ENCODE results near the gene DNAJB6. TPM values are rescaled to one million over a fixed set of nuclear protein-coding genes. Genes with fewer than 3 reads are reported as not detected.
A peak's percentile ranks its signal among the peaks of the same experiment; 100 is the strongest.

Gene DNAJB6
- total RNA-seq, 1 experiment from 2014 or later = 178 TPM

DNA sequence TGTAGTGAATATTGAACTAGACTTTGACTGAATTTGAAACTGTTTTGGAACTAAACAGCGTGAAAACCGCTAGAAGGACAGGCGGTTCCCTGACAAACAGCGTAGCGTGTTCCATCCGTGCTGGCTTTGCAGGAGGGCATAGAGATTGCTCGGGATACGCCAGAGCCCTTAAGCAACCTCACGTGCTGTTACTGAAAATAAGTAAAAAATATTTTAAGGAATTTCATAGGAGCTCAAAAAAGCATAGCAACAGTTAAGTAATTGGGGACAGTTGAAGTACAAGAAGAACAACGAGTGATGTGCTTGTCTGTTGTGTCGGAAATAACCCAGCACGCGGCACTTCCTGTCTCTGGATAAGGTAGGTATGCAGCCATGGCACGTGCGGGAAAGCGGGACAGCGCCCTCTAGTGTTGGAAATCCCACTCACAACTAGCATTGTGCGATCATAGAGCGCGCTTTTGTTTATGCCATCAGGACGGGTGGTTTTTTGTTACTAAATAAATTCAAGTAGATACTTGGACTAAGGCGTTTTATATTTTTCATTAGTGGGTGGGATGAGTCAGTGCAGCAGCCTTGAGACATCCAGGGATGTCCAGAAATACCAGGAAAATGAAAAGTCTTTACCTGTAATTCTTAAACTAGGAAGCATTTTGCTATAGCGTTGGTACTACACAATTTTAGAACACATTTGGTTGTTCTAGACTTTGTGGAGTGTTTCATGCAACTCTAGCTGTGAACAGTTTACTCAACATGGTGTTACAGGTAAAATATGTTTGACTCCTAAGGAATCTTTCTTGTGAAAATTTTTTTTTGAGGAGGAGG lies 50.4 kb downstream of the DNAJB6 start:
- H3K9me3 ChIP-seq (replicated peaks) = no peaks in the 10 kb centered on the region
- peaks cover 39% of the 10 kb centered on the region for H3K4me1 ChIP-seq (replicated peaks)
- peak; percentile 80 to 88 for DNase-seq (ENCODE audit: low read depth in 1 of 2, low spot score in 2 of 2)
- H3K27ac ChIP-seq = no peak overlapping the region
- H3K4me3 ChIP-seq = no peak overlapping the region
- no peaks in the 10 kb centered on the region for H3K27me3 ChIP-seq (replicated peaks)
- H3K36me3 ChIP-seq = peaks cover 79% of the 10 kb centered on the region

DNA sequence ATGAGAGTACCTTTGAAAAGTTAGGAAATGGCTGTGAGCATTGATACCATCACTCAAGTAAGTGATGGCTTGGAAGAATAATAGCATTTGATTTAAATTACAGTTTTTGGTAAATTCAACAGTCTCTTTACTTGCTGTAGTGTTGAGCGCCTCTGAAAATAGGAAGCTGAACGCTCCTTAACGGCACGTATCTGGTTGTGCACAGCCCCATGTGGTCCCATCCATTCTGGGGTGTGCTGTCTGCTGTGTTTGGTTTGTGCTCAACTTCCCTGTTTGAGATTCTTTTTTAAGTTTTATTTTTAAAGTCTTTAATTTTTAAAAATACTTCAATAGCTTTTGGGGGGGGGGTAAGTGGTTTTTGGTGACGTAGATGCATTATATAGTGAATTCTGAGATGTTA lies 51.5 kb downstream of the DNAJB6 start:
- Histone ChIP-seq H3K9me3 (replicated peaks) (no peaks in the 10 kb centered on the region), H3K4me1 (replicated peaks) (peaks cover 39% of the 10 kb centered on the region), H3K27me3 (replicated peaks) (no peaks in the 10 kb centered on the region), H3K4me3 (no peak overlapping the region), H3K27ac (no peak overlapping the region), H3K36me3 (peaks cover 78% of the 10 kb centered on the region)
- no peak for DNase-seq (ENCODE audit: low read depth in 1 of 2, low spot score in 2 of 2)

DNA sequence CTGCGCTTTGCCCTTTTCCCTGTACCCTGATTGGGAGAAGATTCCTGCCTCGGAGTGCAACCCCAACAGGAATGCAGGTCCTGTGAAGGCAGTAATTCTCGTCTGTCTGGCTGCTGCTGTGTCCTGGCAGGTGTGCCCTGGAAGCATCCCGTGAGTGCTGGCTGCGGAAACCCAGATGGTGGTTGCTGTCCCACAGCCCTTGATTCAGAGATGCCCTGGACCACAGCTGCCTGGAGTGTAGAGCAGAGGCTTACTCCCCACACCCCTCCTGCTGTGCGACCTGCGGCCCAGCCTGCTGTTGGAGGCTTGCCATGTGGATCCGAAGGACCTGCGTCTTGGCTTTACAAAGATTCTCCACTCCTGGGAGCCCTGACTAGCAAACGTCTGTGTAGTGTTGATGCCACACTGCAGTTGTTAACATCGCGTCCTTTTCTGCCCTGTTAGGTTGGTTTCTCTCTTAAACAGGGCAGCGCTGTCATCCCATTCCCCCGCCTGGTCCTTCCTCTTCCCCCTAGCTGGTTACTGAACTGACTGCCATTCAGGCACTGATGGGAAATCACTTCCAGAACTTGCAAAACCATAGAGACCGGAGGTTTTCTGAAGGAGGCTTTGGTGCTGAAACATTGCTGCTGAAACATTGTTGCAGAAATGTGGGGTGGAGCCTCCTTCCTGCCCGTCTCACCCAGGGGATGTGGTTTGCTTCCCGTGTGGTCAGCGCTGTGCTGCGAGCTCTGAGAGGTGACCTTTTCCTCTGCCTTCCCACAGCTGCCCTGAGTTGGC lies 53.3 kb downstream of the DNAJB6 start:
- Histone ChIP-seq H3K36me3 (peaks cover 65% of the 10 kb centered on the region), H3K27ac (no peak overlapping the region), H3K27me3 (replicated peaks) (no peaks in the 10 kb centered on the region), H3K4me1 (replicated peaks) (peaks cover 26% of the 10 kb centered on the region), H3K9me3 (replicated peaks) (no peaks in the 10 kb centered on the region), H3K4me3 (no peak overlapping the region)
- no peak for DNase-seq (ENCODE audit: low read depth in 1 of 2, low spot score in 2 of 2)

DNA sequence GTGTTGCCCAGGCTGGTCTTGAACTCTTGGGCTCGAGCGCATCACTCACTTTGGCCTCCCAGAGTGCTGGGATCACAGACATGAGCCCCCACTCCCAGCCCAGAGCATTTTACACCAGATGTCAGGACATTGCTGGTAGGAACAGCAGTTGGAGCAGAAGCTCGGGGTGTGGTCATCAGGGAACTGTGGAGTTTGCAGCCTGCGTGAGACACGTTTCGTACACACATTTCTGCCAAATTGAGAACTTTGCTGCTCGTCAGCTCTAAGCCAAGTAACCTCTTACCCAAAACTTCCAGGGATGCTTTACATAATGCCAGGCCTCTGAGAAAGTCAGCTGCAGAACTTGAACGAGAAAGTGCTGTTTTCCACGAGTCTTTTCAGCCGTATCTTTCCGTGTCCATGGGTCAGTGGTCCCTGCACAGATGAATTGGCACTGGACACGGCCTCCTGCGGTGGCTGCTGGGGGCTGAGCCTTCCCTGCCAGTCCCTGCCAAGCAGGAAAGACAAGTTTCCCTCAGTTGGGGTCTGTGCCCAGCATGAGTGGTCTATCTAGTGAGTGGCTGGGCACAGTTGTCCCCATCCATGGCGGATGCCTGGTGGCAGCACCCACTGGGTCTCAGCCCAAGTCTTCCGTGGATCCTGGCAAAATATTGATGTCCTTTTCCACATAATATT lies 54.4 kb downstream of the DNAJB6 start:
- Histone ChIP-seq H3K36me3 (peaks cover 62% of the 10 kb centered on the region), H3K27me3 (replicated peaks) (no peaks in the 10 kb centered on the region), H3K4me3 (no peak overlapping the region), H3K9me3 (replicated peaks) (no peaks in the 10 kb centered on the region), H3K4me1 (replicated peaks) (peaks cover 26% of the 10 kb centered on the region), H3K27ac (no peak overlapping the region)
- DNase-seq (ENCODE audit: low read depth in 1 of 2, low spot score in 2 of 2) = no peak

DNA sequence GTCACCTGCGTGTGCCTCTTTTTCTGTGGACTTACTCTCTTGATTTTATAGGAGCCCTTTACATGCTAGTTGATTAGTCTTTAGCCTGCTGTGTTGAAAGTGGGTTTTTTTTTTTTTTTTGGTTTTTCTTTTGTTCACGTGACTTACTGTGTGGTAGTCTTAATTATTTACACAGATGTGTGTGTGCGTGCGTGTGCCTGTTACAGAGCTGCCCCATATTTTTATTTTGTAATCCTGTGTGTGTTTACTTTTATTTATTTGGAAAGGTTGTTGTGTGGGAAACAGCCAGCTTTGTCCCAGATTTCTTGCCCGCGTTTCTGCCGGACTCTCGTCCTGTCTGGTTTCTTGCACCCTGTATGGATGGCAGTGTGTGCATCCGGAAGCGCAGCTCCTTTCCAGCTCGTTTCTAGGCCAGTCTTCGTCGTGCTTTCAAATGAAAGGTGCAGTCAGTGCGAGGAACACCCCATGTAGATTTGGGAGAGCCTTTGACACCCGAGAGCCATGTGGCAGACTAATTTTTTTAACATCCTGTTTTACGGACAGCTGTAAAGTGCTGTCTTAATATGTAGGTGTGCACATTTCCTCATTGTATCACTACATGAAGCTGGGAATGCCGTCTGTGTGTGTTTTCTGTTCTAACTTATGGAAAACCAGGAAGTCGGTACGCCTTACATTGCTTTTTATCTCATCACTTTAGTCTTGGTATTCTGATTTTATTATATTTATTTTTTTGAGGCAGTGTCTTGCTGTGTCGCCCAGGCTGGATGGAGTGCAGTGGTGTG lies 55.6 kb downstream of the DNAJB6 start:
- Histone ChIP-seq H3K27me3 (replicated peaks) (no peaks in the 10 kb centered on the region), H3K27ac (no peak overlapping the region), H3K36me3 (peaks cover 64% of the 10 kb centered on the region), H3K4me1 (replicated peaks) (peaks cover 26% of the 10 kb centered on the region), H3K9me3 (replicated peaks) (no peaks in the 10 kb centered on the region), H3K4me3 (no peak overlapping the region)
- DNase-seq (ENCODE audit: low read depth in 1 of 2, low spot score in 2 of 2) = no peak

DNA sequence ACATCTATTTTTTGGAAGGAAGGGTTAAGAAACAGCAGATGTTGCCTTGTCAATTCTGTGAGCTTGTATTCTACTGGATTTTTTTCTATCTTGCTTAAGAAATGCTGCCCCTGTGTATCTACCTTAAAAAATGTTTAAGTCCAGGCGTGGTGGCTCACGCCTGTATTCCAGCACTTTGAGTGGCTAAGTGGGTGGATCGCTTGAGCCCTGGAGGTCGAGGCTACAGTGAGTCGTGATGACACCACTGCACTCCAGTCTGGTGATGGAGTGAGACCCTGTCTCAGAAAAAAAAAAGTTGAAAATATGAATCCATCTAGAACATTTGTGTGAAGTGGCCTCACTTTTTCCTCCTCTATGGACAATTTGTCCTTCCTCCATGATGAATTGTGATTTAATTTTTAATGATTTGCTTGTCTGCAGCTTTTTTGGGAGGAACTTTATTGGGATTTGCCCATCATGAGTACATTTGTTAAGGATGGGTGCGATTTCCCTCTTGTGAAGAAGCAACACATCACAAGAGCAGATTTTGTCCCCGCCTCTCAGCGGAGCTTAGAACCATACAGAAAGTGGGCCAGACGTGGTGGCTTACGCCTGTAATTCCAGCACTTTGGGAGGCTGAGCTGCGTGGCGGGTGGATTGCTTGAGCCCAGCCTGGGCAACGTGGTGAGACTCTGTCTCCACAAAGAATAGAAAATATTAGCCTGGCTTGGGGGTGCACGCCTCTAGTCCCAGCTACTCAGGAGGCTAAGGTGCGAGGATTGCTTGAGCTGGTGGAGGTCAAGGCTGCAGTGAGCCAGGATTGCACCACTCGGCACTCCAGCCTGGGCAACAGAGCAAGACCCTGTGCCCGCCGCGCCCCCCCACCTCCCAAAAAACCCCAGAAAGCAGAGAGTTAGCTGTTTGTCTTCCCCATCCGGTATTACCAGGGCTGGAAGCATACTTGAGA lies 57.7 kb downstream of the DNAJB6 start:
- Histone ChIP-seq H3K27me3 (replicated peaks) (no peaks in the 10 kb centered on the region), H3K4me3 (no peak overlapping the region), H3K4me1 (replicated peaks) (peaks cover 40% of the 10 kb centered on the region), H3K9me3 (replicated peaks) (no peaks in the 10 kb centered on the region), H3K36me3 (peaks cover 55% of the 10 kb centered on the region), H3K27ac (no peak overlapping the region)
- no peak for DNase-seq (ENCODE audit: low read depth in 1 of 2, low spot score in 2 of 2)

DNA sequence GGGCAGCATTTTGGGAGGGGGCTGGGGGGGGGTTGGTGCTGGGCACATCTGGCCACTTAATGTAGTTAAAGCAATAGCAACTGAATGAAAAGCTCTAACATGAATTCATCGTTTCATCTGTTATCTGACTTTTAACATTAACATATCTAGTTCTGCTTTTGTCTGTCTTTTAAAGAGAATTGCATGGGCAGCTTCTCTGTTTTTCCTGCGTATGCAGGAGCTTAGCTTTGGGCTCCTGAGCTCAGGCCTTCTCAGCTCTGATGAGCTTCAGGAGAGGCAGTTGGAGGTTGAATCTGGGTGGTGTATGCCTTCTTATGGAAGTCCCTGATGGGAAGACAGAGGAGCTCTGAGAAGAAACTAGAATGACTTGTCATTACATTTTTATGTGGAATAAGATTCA lies 58.4 kb downstream of the DNAJB6 start:
- Histone ChIP-seq H3K4me1 (replicated peaks) (peaks cover 33% of the 10 kb centered on the region), H3K36me3 (peaks cover 54% of the 10 kb centered on the region), H3K4me3 (no peak overlapping the region), H3K27ac (no peak overlapping the region), H3K27me3 (replicated peaks) (no peaks in the 10 kb centered on the region), H3K9me3 (replicated peaks) (no peaks in the 10 kb centered on the region)
- no peak for DNase-seq (ENCODE audit: low read depth in 1 of 2, low spot score in 2 of 2)

DNA sequence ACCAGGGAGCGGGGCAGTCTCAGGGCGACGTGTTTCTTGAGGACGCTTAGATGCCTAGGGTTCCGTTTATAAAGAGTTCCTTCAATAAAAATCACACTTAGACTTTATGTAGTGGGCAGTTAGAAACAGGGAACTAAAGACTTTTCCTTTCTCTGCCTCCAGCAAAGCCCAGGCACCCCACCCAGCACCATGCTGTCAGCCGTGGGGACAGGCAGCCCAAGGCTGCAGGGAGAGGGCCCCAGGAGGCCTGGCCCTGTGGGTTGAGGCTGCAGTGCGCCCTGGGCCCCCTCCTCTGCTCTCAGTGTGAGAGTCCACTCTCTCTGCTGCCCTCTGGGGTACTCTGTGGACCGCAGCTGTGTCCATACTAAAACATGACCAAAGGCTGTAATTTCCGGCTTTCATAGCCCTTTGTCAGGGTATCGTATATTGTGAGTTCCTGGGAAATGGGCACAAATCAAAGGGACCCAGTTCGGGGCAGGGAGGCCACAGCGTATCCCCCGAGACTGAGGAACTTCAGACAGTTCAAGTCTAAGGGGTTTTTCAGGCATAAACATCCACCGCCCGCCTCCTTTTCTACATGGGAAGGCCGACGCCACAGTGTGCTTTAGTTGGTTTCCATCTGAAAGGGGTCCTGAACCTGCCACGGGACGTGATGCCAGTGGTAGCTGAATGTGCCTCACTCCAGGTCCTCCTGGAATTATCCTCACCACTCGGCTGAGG lies 59.7 kb downstream of the DNAJB6 start:
- Histone ChIP-seq H3K36me3 (peaks cover 54% of the 10 kb centered on the region), H3K4me3 (no peak overlapping the region), H3K4me1 (replicated peaks) (peaks cover 28% of the 10 kb centered on the region), H3K9me3 (replicated peaks) (no peaks in the 10 kb centered on the region), H3K27ac (no peak overlapping the region), H3K27me3 (replicated peaks) (no peaks in the 10 kb centered on the region)
- DNase-seq (ENCODE audit: low read depth in 1 of 2, low spot score in 2 of 2) = no peak

DNA sequence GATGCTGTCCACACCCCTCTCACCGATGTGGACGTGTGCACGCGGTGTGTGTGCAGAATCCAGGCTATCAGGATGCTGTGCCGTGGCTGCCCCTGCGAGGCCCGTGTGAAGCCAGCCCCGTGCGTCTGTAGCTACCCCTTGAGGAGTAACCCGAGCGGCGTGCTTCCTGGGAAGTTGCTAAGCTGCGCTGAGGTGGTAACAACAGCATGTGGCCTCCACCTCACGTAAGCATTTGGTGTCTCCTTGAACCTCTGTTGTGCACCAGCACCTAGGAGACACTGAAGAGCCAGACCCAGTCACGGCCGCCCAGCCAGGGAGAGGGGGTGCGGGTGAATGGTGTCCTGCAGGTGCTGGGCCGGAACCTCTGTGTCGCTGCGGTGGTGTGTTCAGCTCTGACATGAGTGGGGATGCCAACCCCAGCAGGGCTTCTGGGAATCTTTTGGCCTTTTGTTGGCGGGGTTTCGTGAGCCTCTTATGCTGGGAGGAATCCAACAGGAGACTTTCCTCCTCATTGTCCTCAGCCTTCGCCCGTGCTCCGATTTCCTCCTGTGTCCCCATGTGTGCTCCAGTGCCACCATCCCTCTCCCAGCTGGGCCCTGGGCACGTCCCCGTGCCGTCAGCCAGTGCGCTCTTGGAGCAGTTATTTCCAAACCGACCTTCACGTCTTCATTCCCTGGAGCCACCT lies 60.4 kb downstream of the DNAJB6 start:
- no peak overlapping the region for H3K27ac ChIP-seq
- H3K36me3 ChIP-seq = peaks cover 56% of the 10 kb centered on the region
- H3K4me1 ChIP-seq (replicated peaks) = peaks cover 35% of the 10 kb centered on the region
- H3K27me3 ChIP-seq (replicated peaks) = no peaks in the 10 kb centered on the region
- no peak for DNase-seq (ENCODE audit: low read depth in 1 of 2, low spot score in 2 of 2)
- H3K9me3 ChIP-seq (replicated peaks) = no peaks in the 10 kb centered on the region
- H3K4me3 ChIP-seq = no peak overlapping the region

DNA sequence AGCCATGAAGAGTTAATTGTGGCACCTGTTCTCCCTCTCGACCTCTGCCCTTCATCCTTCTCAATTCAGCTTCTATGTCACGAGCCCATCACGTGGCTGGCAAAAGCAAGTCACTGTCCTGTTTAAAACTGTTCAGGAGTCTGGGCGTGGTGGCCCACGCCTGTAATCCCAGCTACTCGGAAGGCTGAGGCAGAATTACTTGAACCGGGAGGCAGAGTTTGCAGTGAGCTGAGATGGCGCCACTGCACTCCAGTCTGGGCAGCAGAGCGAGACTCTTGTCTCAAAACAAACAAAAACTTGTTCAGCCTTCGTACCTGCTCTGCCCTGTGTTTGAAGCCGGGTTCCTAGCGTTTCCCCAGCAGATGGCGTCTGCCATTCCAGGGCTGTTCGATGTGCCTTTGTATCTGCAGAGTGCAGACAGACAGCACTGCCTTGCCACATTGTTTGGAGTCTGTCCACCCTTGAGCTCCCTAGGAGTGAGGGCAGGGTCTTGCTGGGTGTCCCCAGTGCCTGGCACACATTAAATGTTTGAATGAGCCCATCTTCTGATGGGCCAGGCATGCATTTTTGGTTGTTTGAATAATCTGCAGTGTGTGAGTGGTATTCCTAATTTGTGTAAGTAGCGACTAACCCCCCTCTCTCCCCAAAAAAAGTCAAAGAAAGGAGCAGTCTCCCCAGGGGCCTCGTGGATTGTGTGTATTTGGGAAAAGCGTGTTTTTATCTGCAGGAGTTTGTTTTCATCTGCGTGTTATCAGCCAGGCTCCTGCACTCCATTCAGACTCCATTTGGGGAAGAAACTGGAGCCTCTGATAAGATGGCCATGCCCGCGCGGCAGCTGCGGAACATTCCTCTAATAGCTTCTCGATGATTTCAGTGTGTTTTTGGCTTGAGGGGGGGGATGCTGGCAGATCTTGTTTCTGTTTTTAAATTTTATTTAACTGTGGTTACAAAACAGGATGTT lies 61.2 kb downstream of the DNAJB6 start:
- Histone ChIP-seq H3K9me3 (replicated peaks) (no peaks in the 10 kb centered on the region), H3K36me3 (peaks cover 50% of the 10 kb centered on the region), H3K27ac (peak overlapping the region; percentile 59), H3K4me3 (no peak overlapping the region), H3K4me1 (replicated peaks) (peaks cover 43% of the 10 kb centered on the region), H3K27me3 (replicated peaks) (no peaks in the 10 kb centered on the region)
- peak; percentile 63 to 67 for DNase-seq (ENCODE audit: low read depth in 1 of 2, low spot score in 2 of 2)
